ENCODE data around the gene CCNQ. TPM values are rescaled to one million over a fixed set of nuclear protein-coding genes. Genes with fewer than 3 reads are reported as not detected.
"Not testable (repeated sequence)": the region's sequence is repeated elsewhere in the genome, so short reads cannot be mapped to it uniquely, and the experiment has no call there.

CCNQ gene
- total RNA-seq, 2 experiments from 2014 or later, result 28.0 to 31.7 TPM

DNA sequence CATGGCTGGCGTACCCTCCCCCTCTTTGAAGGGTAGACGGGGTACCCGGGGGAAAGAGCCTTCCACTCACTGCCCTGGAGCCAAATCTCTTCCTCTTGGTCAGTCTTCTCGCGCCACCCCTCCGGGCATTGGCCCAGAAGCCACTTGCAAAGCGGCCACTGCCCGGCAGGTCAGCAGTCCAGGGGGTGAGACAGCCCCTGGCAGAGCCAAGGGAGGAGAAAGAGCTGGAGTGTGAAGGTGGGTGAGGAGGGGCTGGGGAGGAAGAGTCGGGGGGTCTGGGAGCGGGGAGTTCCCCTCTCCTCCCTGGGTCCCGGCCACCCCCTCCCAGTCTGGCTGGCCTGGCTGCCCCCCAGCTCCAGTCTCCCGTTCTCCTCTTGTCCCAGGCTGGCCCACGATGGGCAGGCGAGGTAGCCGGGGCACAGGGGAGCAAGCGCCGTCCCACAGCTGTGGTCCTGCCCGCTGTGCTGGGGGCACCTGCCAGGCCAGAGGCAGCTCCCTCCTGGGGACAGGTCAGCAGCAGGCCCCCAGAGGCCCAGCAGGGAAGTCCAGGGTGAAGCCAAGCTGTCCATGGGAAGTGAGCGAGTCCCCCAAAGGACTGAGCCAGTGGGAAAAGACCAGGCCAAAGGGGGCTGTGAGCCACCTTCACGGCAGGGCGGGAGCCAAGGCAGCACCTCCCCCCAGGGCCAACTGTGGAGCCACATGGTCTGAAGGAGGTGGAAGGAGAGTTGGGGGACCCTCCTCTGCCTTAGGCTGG lies 26.5 kb upstream of the CCNQ start:
- ChIA-PET CTCF (no interaction called here), POLR2A (no interaction called here)

DNA sequence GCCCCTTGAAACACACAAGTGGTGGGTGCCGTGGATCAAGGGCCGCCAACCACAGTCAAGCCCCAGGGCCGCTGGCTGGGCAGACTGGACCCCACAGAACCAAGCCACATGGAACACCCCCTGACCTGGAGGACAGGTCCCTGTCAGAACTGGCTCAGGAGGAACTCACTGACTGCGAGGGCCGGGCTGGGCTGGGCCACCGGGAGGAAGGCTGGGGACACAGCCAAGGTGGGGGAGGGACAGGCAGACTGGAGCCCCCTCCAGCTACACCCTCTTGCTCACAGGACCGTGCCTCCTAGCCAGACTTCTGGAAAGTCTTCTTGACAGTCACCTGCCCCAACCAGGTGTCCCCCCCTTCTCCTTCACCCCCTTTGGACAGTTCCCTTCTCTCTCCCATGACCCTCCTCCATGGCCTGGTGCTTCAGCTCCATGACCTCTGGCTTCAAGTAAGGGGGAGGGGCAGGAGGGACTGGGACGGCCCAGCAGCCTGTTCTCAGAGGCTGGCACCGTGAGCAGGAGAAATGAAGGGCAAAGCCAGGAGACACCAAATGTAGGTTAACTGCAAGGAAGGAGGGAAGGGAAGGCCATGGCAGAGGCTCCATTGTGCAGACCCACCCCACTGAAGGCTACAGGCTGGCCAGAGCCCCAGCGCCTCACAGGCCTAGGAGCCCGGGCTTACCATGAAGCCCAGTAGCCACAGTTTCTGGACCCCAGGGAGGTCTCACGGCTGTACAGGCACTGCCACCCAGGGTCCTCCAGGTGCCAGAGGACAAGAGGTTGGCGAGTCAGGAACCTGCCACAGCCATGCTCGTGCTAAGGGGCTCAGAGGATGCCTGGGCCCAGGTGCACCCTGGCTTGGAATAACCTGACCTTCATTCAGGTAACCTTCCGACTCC lies 25.5 kb upstream of the CCNQ start:
- POLR2A ChIA-PET, result no interaction called here
- CTCF ChIA-PET, result no interaction called here

DNA sequence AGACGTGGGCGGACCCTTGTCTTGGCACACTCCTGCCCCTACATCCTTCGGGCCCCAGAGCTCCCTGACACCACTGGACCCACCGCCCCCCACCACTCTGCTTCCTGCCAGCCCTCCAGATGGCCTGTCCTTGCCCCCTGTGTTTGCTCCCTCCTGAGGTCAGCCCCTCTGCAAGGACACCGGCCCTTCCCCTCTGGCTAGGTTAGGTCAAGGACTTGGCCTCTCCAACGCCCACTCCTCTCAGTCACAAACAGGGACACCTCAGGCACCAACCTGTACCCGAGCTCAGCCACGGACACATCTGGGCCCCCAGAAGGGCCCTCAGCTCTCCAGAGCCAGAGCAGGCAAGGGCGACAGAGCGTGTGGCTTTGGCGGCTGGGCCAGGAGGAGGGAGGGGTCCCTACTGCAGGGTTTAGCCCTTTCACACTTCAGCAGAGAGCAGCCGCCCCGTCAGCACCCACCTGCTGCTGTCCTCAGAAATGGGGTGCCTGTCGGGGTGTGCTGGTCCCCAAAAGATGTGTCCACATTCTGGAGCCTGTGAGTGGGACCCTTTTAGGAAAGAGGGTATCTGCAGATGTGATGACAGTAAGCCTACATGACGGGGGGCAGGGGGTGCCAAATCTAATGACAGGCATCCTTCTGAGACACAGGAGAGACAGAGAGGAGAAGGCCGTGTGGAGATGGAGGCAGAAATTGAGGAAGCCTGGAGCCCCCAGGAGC lies 24.5 kb upstream of the CCNQ start:
- CTCF ChIA-PET, result no interaction called here

DNA sequence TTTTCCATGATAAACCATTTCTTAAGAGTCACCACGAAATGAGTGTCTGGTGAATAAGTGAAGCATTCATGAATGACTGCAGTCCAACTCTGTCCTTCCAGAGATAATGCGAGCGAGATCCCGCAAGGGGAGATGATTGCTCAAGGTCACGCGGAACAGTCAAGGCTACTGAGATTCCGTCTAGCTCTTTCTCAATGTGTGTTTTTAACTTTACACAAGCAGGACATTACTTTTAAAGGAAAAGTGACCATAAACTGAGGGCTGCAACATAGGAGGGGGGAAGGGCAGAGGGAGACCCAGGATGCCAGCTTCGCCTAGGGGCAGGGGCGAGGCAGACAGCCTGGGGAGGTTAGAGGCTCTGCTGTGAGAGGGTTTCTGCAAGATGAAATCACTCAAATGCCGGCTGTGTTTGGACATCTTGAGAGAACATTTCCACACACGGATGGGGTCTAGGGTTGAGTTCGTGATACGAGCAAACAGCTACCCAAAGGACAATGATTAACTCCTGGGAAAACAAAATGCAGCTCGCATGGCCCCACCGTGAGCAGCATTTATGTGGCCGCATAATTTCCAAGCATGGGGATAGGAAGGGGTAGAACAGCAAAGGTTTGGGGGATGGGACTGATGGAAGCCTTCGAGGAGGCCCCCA lies 23.8 kb upstream of the CCNQ start:
- POLR2A ChIA-PET, result no interaction called here

More for the DNA sequence above, 24.5 kb upstream of the CCNQ start:
- POLR2A ChIA-PET, result no interaction called here

DNA sequence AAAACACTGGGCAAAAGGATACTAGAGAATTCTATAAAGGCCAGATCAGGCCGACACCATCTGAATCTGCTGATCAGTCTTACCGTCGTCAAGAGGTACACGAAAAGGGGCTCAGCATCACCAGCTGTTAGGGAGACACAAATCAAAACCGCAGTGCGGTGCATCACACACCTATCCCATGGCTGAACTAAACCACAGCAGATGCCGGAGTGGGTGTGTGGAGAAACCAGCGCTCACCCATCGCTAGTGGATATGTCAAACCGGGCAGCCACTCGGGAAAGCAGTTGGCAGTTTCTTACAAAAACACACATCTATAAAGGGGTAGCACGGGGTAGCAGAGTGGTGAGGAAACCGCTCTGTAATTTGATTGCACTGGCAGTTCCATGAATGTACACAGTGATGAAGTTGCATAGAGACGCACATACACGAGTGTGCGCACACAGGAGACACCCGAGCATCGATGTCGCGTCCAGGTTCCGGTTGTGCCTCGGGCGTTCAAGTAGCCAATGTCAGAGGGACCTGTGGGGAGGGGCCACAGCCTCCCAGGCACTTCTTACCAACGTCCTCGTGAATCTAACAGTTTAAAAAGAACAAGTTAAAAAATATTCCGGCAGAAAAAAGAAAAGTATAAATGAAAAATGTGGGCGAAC lies 23.1 kb upstream of the CCNQ start:
- ChIA-PET POLR2A (no interaction called here), CTCF (interaction anchor here (0.8 kb wide), 1 partner anchor 13 kb away, joined by 3 read pairs; no protein-coding TSS in a partner anchor)

More for the DNA sequence above, 23.8 kb upstream of the CCNQ start:
- CTCF ChIA-PET, result no interaction called here

DNA sequence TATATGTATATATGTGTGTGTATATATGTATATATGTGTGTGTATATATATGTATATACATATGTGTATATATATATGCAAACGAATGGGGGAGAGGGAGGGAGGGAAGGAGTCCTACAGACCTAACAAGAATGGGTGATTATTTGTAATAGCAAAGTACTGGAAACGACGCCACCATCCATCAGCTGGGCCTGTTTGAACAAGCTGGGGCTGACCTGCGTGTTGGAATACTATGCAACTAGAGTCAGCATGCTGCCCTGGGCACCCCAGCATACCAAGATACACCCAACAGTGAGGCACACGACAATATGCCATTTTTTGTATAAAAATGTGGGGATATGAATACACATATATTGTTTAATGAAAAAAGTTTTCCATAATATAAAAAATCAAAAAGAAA lies 21.6 kb upstream of the CCNQ start:
- CTCF ChIA-PET, result no interaction called here
- POLR2A ChIA-PET, result no interaction called here

DNA sequence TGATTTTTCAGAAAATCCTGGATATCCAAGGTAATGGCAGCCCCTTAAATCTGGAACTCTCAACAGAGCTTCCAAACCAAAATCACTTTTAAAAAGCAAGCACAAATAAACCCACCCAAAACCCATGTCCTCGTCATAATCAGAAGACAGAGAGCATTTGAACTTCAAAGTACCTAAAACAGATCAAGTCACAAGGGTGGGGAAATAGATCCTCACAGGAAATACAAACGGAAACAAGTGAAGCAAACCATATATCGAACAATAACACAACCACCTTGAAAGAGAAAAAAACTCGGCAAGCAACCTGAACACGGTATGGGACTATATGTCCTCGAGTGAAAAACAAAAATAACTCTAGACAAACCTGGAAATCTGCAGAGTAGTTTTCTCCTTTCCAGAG lies 15.9 kb upstream of the CCNQ start:
- POLR2A ChIA-PET, result no interaction called here
- CTCF ChIA-PET, result no interaction called here

DNA sequence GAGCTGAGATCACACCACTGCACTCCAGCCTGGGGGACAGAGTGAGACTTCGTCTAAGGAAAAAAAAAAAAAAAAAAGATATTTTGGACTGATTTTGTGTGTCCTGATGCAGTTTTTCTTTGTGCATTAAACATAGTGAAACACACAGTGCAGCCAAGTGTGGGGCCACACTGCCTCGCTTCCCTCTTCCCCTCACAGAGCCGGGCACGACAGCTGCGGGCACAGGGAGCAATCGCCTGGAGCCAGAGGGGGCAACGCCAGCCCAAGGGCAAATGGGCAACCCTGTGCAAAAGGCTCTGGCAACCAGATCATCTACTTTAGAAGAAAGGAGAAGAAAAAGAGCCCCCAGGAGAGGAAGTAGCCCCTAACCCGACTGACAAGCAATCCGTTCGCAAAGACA lies 13.5 kb upstream of the CCNQ start:
- CTCF ChIA-PET, result interaction anchor here (1.2 to 1.5 kb wide), 2 partner anchors 55 to 56 kb away, joined by 3 to 4 read pairs; no protein-coding TSS in a partner anchor
- POLR2A ChIA-PET, result no interaction called here

DNA sequence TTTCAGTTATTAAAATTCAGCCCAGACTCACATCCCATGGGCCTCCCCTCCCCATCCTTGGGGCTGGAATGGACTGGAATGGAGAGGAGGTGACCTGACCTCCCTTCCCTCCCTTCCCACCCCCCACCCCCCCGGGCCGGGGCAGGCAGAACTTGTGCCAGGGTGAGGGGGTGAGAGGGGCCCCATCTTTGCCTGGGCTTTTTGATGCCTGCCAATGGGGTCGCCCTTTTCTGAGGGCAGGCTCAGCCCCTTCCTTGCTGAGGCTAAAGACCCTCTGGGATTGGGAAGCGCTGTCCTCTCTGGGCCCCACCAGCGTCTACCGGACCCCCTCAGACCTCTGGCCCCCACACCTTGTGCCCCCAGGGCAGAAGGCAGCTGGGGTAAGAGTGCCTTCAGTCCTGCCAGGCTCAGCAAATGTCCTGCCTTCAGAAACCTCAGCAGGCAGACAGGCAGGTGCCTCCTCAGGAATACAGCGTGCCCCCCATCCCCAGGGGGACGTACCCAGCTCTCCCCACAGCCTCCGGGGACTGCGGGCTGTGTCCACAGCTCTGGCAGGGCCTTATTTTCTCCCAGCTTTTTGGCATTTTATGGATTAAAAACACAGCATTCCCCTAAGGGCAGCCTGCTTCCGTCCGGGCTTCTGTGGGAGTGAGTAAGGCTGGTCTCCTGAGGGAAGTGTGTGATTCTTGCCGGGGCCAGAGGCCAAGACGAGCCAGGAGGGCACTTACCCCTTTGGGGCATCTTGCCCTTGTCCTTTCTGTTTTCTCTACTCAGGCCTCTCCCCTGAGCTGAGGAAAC lies 12.6 kb upstream of the CCNQ start:
- POLR2A ChIA-PET, result no interaction called here
- CTCF ChIA-PET, result interaction anchor here (0.6 to 1.5 kb wide), 2 partner anchors 56 to 100 kb away, joined by 4 read pairs; no protein-coding TSS in a partner anchor

DNA sequence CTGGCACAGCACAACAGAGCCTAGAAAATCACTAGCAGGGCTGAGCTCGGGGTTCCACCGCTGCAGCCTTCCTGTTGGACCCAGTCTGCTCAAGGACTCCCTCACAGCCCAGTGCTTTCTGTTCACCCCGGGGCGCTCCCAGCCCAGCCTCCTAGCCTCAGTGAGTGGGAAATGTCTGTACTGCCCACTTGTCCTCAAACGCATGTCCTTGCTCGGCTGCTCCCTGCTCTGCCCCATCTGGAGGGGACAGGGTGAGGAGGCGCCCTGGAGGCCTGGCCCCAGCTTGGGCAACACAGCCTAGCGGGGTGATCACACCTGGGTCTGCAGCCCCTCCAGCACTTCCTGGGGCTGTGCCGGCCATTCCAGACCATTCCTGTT lies 11.9 kb upstream of the CCNQ start:
- ChIA-PET CTCF (no interaction called here), POLR2A (no interaction called here)

DNA sequence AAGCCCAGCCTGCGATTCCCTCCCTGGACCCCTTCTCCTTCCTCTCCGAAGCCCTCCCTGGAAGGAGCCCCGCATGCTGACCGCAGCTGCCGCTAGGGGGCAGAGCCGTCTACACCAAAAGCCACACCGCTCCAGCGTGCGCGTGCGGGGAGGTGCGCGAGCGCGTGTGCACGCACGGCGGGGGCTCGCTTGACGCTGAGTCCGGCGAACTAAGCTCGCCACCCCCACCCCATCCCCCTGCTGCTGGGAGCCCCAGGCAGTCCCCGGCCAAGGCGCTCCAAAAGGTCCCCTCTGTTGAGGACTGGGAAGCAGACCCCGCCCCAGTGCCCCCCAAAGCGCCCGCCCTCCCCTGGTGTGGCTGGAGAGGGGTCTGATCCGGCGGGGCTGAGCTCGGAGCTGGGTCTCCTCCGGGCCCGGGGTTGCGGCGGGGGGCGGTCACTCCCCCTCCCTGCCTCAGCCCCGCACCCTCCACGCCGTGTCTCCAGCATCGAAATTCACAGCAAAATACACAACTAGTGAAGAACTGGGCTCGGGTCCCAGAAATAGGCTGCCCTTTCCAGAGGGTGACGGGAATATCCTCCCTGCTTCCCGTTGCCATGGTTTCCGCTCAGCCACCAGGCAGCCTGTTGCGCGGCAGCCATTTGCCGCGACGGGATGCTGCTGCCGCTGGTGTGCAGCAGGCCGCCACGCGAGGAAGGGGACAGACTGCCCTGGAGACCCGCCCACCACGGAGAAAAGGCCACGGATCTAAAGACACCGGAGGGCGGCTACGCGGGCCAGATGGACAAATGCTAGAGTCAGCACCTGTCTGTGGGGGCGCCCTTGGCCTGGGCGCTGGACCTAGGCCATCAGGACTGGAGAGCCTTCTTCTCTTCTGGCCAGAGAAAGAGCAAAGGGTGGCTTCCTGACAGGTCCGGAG lies 11.2 kb upstream of the CCNQ start:
- CTCF ChIA-PET, result interaction anchor here (0.7 to 1.4 kb wide), 8 partner anchors 10 to 70 kb away, joined by 3 to 8 read pairs (median 3); no protein-coding TSS in a partner anchor
- POLR2A ChIA-PET, result no interaction called here

DNA sequence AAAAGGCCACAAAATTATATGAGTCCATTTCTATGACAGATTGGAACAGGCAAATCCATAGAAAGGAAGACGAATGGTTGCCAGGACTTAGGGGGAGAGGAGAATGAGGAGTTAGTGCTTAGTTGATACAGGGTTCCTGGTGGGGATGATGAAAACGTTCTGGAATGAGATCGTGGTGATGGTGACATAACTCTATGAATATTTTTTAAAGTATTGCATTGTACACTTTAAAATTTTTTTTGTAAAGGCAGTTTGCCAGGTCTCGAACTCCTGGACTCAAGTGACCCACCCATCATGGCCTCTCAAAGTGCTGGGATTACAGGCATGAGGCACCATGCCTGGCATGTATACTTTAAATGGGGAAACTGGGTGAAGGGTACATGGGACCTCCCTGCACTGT lies 9.9 kb upstream of the CCNQ start:
- ChIA-PET POLR2A (no interaction called here), CTCF (interaction anchor here (1.1 to 1.4 kb wide), 5 partner anchors 9 to 69 kb away, joined by 3 to 8 read pairs (median 4); no protein-coding TSS in a partner anchor)

DNA sequence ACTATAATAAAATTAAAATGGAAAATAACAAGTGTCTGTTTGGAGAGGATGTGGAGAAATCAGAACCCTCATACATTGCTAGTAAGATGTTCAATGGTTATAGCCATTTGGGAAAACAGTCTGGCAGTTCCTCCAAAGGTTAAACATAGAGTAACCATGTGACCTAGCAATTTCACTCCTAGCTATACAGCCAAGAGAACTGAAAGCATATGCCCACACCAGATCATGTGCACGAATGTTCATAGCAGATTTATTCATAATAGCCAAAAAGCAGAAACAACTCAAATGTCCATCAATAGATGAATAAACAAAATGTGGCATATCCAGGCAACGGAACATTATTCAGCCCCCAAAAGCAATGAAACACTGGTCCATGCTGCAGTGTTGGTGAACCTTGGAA lies 9.4 kb upstream of the CCNQ start:
- ChIA-PET POLR2A (no interaction called here), CTCF (no interaction called here)

DNA sequence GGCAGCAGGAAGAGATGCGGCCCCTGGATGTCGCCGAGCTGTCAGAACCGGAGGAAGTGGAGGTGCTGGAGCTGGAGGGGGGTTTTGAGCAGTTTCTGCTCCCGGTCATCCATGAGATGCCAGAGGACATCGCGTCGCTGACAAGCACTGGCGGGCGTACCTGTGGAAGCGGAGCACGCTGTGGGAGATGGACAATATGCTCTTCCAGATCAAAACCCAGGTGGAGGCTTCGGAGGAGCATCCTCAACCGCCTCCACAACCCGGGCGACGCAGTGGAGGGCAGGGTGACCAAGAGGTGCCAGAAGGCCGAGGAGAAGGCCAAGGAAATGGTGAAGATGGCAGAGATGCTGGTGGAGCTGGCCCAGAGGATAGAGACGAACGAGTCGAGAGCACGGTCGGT lies 7.6 kb upstream of the CCNQ start:
- ChIA-PET POLR2A (no interaction called here), CTCF (no interaction called here)

DNA sequence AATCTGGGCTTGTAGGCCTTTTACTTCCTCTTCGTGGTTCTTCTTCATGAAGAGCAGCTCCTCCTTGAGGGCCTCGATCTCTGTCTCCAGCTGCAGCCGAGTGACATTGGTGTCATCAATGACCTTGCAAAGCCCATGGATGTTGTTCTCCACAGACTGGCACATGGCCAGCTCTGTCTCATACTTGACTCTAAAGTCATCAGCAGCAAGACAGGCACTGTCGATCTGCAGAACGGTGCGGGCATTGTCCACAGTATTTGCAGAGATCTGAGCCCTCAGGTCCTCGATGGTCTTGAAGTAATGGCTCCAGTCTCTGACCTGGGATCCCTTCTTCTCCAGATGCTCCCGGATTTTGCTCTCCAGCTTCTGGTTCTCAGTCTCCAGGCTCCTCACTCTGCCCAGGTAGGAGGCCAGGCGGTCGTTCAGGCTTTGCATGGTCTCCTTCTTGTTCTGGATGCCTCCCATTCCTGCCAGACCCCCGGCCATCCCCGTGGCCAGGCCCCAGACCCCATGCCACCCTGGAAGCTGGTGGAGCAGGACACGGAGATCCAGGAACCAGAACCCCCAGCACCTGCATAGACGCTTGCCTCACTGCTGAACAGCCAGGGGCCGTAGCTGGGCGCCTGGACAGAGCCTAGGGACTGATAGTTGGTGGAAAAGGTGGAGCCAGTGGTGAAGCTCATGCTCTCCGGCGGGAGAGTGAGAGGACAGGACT lies 5.9 kb upstream of the CCNQ start:
- POLR2A ChIA-PET, result not testable (repeated sequence)
- CTCF ChIA-PET, result interaction anchor here (1.4 kb wide), 1 partner anchor 64 kb away, joined by 5 read pairs; no protein-coding TSS in a partner anchor

DNA sequence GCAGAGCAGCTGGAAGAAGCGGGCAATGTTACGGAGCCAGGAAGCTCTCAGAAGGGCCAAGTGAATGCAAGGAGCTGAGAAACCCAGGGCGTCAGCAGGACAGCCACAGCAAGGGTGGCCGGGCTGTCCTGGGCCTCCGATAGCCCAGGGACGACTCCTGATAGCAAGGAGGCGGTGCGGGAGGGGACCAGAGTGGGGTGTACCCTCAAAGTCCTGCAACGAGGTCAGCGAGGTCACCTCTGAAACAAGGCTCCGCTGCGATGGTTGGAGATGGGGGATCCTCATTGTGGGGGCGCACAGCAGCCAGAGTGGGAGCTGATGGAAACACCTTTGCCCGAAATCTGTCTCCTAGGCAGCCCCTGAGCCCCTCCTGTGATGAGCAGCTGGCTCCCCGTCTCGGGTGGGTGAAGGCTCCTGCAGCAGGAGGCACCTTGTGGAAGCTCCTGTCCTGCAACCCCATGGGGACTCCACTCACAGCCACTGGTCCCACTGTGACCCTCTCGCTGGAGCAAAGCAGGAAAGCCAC lies 4.3 kb upstream of the CCNQ start:
- ChIA-PET POLR2A (no interaction called here), CTCF (interaction anchor here (0.6 to 1.4 kb wide), 2 partner anchors 65 to 631 kb away, joined by 5 read pairs; no protein-coding TSS in a partner anchor)

DNA sequence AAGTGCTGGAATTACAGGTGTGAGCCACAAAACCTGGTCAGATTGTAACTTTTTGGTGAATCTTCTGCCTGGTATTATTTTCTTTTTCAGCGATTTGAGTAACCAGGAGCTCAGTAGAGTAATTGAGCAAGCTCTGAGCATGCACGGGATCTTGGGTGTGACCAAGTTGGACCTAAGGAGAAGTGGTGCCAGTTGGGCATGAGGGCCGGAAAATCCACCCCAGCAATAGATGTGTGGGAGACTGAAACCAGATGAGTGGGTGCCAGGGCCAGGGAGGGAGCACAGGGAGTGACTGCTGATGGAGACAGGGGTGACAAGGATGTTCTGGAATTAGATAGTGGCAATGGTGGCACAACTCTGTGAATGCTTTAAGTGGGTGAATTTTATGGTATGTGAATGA lies 3.7 kb upstream of the CCNQ start:
- ChIA-PET CTCF (no interaction called here), POLR2A (no interaction called here)
